SK-N-SH (cell line): ENCODE results near the gene PNPLA8. TPM values are rescaled to one million over a fixed set of nuclear protein-coding genes. Genes with fewer than 3 reads are reported as not detected.

ENCODE experiments used
- CTCF ChIA-PET: fragments of 300-600, 350-600 bp; formaldehyde crosslinking; extraction: SDS; loops from one replicate; lab custom pipeline; 2021; lab: Yijun Ruan, JAX
- POLR2A ChIA-PET: fragments of 350-600 bp; sonication (Branson Sonifier 250); formaldehyde crosslinking; extraction: SDS; loops from one replicate; lab custom pipeline; 2020; ENCODE audit warnings: antibody characterized with exemption, inconsistent platforms; lab: Yijun Ruan, JAX
- DNase-seq: peaks from one replicate; pipeline ENCODE4 v3.0.0; 2012
- H2AFZ ChIP-seq: fragments of 200-600 bp; sonication (generic); 2 replicates; pipeline ENCODE4 v1.8.1; 2016; ENCODE audit warnings: antibody characterized with exemption, mild to moderate bottlenecking, low read depth
- H3F3A ChIP-seq: fragments of 200-600 bp; sonication (generic); replicated peaks from 2 replicates; pipeline ENCODE3; 2016; ENCODE audit warnings: antibody characterized with exemption, mild to moderate bottlenecking; ENCODE audit not compliant: insufficient read depth
- H3K27ac ChIP-seq, 2 experiments: fragments of 200-500 bp in 1 of 2; fragments of 200-600 bp in 1 of 2; sonication (Bioruptor generic) in 1 of 2; sonication (generic), shearing (Covaris generic) in 1 of 2; 2 replicates each; pipeline versions ENCODE4 v1.5.1 to v1.6.1; 2014 to 2016; ENCODE audit warnings: low read depth in 2 of 2, inconsistent platforms in 1 of 2, low read length in 1 of 2, mild to moderate bottlenecking in 1 of 2, mixed read lengths in 1 of 2
- H3K27me3 ChIP-seq: fragments of 200-600 bp; sonication (generic), shearing (Covaris generic); 2 replicates; pipeline ENCODE4 v1.6.1; 2016; ENCODE audit warnings: mixed run types; ENCODE audit not compliant: insufficient read depth
- H3K36me3 ChIP-seq, 2 experiments: fragments of 200-500 bp in 1 of 2; fragments of 200-600 bp in 1 of 2; sonication (Bioruptor generic) in 1 of 2; sonication (generic) in 1 of 2; replicated peaks in 1 of 2; 2 replicates each; pipeline versions ENCODE3 to v1.5.1; 2014 to 2016; ENCODE audit warnings: low read length in 1 of 2, mild to moderate bottlenecking in 1 of 2; ENCODE audit not compliant: insufficient read depth in 2 of 2, control insufficient read depth in 1 of 2
- H3K4me1 ChIP-seq, 2 experiments: fragments of 200-500 bp in 1 of 2; fragments of 200-600 bp in 1 of 2; sonication (Bioruptor generic) in 1 of 2; sonication (generic), shearing (Covaris generic) in 1 of 2; 2 replicates each; pipeline versions ENCODE4 v1.5.1 to v1.6.1; 2014 to 2016; ENCODE audit warnings: low read depth in 1 of 2, low read length in 1 of 2, mixed run types in 1 of 2; ENCODE audit not compliant: insufficient read depth in 2 of 2, control insufficient read depth in 1 of 2
- H3K4me2 ChIP-seq: fragments of 200-600 bp; sonication (generic), shearing (Covaris generic); 2 replicates; pipeline ENCODE4 v1.6.1; 2017; ENCODE audit warnings: mixed run types
- H3K4me3 ChIP-seq, 2 experiments: fragments of 200-500 bp in 1 of 2; fragments of 200-600 bp in 1 of 2; sonication (Bioruptor generic) in 1 of 2; sonication (generic), shearing (Covaris generic) in 1 of 2; 2 replicates each; pipeline versions ENCODE4 v1.5.1 to v1.8.1; 2014 to 2016; ENCODE audit warnings: low read depth in 2 of 2, inconsistent platforms in 1 of 2, low read length in 1 of 2, mild to moderate bottlenecking in 1 of 2, mixed read lengths in 1 of 2, moderate library complexity in 1 of 2
- H3K79me2 ChIP-seq: fragments of 200-600 bp; sonication (generic); 2 replicates; pipeline ENCODE4 v1.8.1; 2017; ENCODE audit warnings: mild to moderate bottlenecking; ENCODE audit not compliant: insufficient read depth
- H3K9ac ChIP-seq: fragments of 200-600 bp; sonication (generic); 2 replicates; pipeline ENCODE4 v1.6.1; 2017; ENCODE audit warnings: mixed run types
- H3K9me2 ChIP-seq: fragments of 200-600 bp; sonication (generic); 2 replicates; pipeline ENCODE4 v1.6.1; 2017; ENCODE audit warnings: mixed run types
- H3K9me3 ChIP-seq: fragments of 200-600 bp; sonication (generic); 2 replicates; pipeline ENCODE4 v1.6.1; 2017; ENCODE audit warnings: mixed run types, mild to moderate bottlenecking, moderate library complexity
- H4K20me1 ChIP-seq: fragments of 200-600 bp; sonication (generic); 2 replicates; pipeline ENCODE4 v1.6.1; 2017; ENCODE audit warnings: mild to moderate bottlenecking, mixed run types; ENCODE audit not compliant: insufficient read depth
- CTCF ChIP-seq: fragments of 200-600 bp; sonication (generic); IDR thresholded peaks from 2 replicates; pipeline ENCODE4 v1.6.1; 2017; ENCODE audit warnings: antibody characterized with exemption, mild to moderate bottlenecking, moderate library complexity
- ELF1 ChIP-seq: IDR thresholded peaks from 2 replicates; pipeline ENCODE4 v1.4.0; 2012
- EP300 ChIP-seq, 2 experiments: IDR thresholded peaks; 2 replicates each; pipeline versions ENCODE4 v1.4.0 to v1.6.1; 2012; ENCODE audit warnings: borderline replicate concordance in 1 of 2, low read depth in 1 of 2, low read length in 1 of 2
- EZH2phosphoT487 ChIP-seq: fragments of 200-600 bp; sonication (generic); IDR thresholded peaks from 2 replicates; pipeline ENCODE4 v1.6.1; 2017; ENCODE audit warnings: low read depth, mixed run types, mild to moderate bottlenecking, antibody characterized with exemption, moderate library complexity, borderline replicate concordance
- FOXJ3 ChIP-seq: sonication (generic); formaldehyde crosslinking; IDR thresholded peaks from 2 replicates; pipeline ENCODE4 v1.5.1; 2020; ENCODE audit warnings: mild to moderate bottlenecking, missing genetic modification reagents
- FOXM1 ChIP-seq: IDR thresholded peaks from 2 replicates; pipeline ENCODE4 v1.4.0; 2012; ENCODE audit warnings: low read depth, mild to moderate bottlenecking
- GATA2 ChIP-seq: sonication (generic); formaldehyde crosslinking; IDR thresholded peaks from 2 replicates; pipeline ENCODE4 v1.5.0; 2020; ENCODE audit warnings: mild to moderate bottlenecking, missing genetic modification reagents
- JUND ChIP-seq: IDR thresholded peaks from 2 replicates; pipeline ENCODE4 v1.4.0; 2012
- MAX ChIP-seq: IDR thresholded peaks from 2 replicates; pipeline ENCODE4 v1.4.0; 2012; ENCODE audit warnings: low read depth
- MEF2A ChIP-seq: IDR thresholded peaks from 2 replicates; pipeline ENCODE4 v1.4.0; 2012; ENCODE audit warnings: low read depth, borderline replicate concordance
- MXI1 ChIP-seq: IDR thresholded peaks from 2 replicates; pipeline ENCODE4 v1.6.1; 2012; ENCODE audit warnings: mild to moderate bottlenecking, low read depth, low read length, improper control_type of control experiment
- NRF1 ChIP-seq: IDR thresholded peaks from 2 replicates; pipeline ENCODE4 v1.6.1; 2012; ENCODE audit warnings: low read depth, mild to moderate bottlenecking, low read length
- PBX3 ChIP-seq: IDR thresholded peaks from 2 replicates; pipeline ENCODE4; 2012
- POLR2AphosphoS5 ChIP-seq: IDR thresholded peaks from 2 replicates; pipeline ENCODE4 v1.6.1; 2012; ENCODE audit warnings: low read depth, low read length
- RXRA ChIP-seq: IDR thresholded peaks from 2 replicates; pipeline ENCODE4 v1.4.0; 2012; ENCODE audit warnings: low read depth, mild to moderate bottlenecking, borderline replicate concordance
- SIN3A ChIP-seq: IDR thresholded peaks from 2 replicates; pipeline ENCODE4 v1.6.1; 2012; ENCODE audit warnings: low read depth, mild to moderate bottlenecking, low read length, moderate library complexity, borderline replicate concordance
- TCF12 ChIP-seq: IDR thresholded peaks from 2 replicates; pipeline ENCODE4 v1.4.0; 2012
- TEAD4 ChIP-seq: IDR thresholded peaks from 2 replicates; pipeline ENCODE4 v1.4.0; 2012; ENCODE audit warnings: mild to moderate bottlenecking, borderline replicate concordance; ENCODE audit not compliant: insufficient read depth
- USF2 ChIP-seq: fragments of 150-350 bp; IDR thresholded peaks from 2 replicates; pipeline ENCODE4 v1.6.1; 2017; ENCODE audit warnings: antibody characterized with exemption, low read length, low read depth, borderline replicate concordance
- WGBS: methylation state at CpG from one replicate; pipeline ENCODE4 v1.1.6; 2017; ENCODE audit warnings: low lambda C conversion rate; 5-methylcytosine and 5-hydroxymethylcytosine counted together
- polyA plus RNA-seq, 3 experiments: library from polyadenylated mRNA; depleted of rRNA; stranded (reverse); fragments of >200 nt; gene quantifications; 2 replicates each; pipeline ENCODE4 v1.2.3, GENCODE V29; 2012

Gene PNPLA8
- polyA plus RNA-seq, 1 of the 3 experiments (the other 2 are of a cell fraction): 7.2 TPM

GRCh38 chr7:108455998-108456677 lies 69.8 kb downstream of the PNPLA8 start, which contains the start of gene NRCAM (continued):
- TF ChIP-seq EP300 (IDR thresholded peaks at IDR 0.05; ENCODE audit: borderline replicate concordance in 1 of 2, low read depth in 1 of 2, low read length in 1 of 2): peak in 1 of 2 experiments; percentile 45; a peak in 1 of 4 replicates
- no peak for TF ChIP-seq MAX
- TF ChIP-seq USF2: no peak
- TF ChIP-seq RXRA: no peak
- no peak for TF ChIP-seq JUND
- peak; percentile 36; the same call in 1 of the 2 replicates for TF ChIP-seq MXI1

GRCh38 chr7:108455551-108455997 lies 70.4 kb downstream of the PNPLA8 start:
- no peaks in the 10 kb centered on the region for H3K9me3 ChIP-seq
- no peak for DNase-seq
- TF ChIP-seq POLR2AphosphoS5 (no peak), FOXM1 (no peak), MAX (no peak), CTCF (no peak), MEF2A (no peak), FOXJ3 (CRISPR knock-in tag) (no peak), GATA2 (no peak), ELF1 (no peak), NRF1 (no peak), TEAD4 (no peak), TCF12 (no peak), PBX3 (no peak), EP300 (IDR thresholded peaks at IDR 0.05; ENCODE audit: borderline replicate concordance in 1 of 2, low read depth in 1 of 2, low read length in 1 of 2) (no peak), EZH2phosphoT487 (no peak), SIN3A (no peak), USF2 (no peak)
- 3% methylated on average over 45 of the region's 47 CpGs for WGBS
- H4K20me1 ChIP-seq: no peaks in the 10 kb centered on the region
- H3K27ac ChIP-seq: peak overlapping the region in 1 of 2 experiments; percentile 88; a peak in 2 of 4 replicates
- peak overlapping the region; percentile 59 to 64 for H3K4me3 ChIP-seq
- peaks cover 45% of the 10 kb centered on the region for H3K27me3 ChIP-seq
- H3K36me3 ChIP-seq: no peaks in the 10 kb centered on the region
- no peaks in the 10 kb centered on the region for H3K9me2 ChIP-seq
- H2AFZ ChIP-seq: peak overlapping the region; percentile 35; the same call in 1 of the 2 replicates
- ChIA-PET POLR2A (interaction anchor here (0.9 to 2.4 kb wide), 6 partner anchors 52 to 277 kb away, joined by 3 to 9 read pairs (median 4); partner anchors contain the start of gene PNPLA8), CTCF (interaction anchor here (0.8 to 5.6 kb wide), 15 partner anchors 8 to 288 kb away, joined by 3 to 53 read pairs (median 6); no protein-coding TSS in a partner anchor)
- H3F3A ChIP-seq: no peaks in the 10 kb centered on the region
- H3K4me2 ChIP-seq: peak overlapping the region; percentile 94
- no peaks in the 10 kb centered on the region for H3K79me2 ChIP-seq
- peaks cover 0 to 4% of the 10 kb centered on the region in 2 experiments; a peak in 2 of 4 replicates for H3K4me1 ChIP-seq
- no peak overlapping the region for H3K9ac ChIP-seq
